ENCODE measurements around the gene CDKN2B-AS1.

DNA sequence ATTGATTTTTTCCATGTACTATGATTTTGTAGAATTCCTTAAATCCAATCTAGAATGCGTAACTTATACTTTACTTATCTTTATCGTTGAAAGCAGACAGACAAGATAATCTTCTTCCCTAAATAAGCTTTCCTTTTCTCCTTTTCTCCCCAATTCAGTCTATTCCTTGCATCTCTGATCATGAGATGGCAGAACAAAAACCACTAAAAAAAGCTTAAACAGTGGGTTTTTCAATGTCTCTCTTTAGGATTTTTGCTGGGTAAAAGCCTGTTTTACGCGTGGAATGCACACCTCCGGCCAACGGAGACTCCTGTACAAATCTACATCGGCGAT is 13.8 kb downstream of the CDKN2B-AS1 start:
- TF ChIP-seq CTCF (IDR thresholded peaks at IDR 0.05) (no peak), REST (IDR thresholded peaks at IDR 0.05) (no peak), NR3C1 (IDR thresholded peaks at IDR 0.05) (no peak), PHF8 (IDR thresholded peaks at IDR 0.05; ENCODE audit: borderline replicate concordance, low read depth) (no peak), CEBPB (IDR thresholded peaks at IDR 0.05) (no peak), E2F6 (IDR thresholded peaks at IDR 0.05; ENCODE audit: borderline replicate concordance, low read depth) (no peak), POLR2A (IDR thresholded peaks at IDR 0.05; ENCODE audit: low read length) (no peak), HDAC2 (IDR thresholded peaks at IDR 0.05) (no peak), SMC3 (IDR thresholded peaks at IDR 0.05) (no peak), MAFK (IDR thresholded peaks at IDR 0.05; ENCODE audit: partially characterized antibody) (no peak), TP53 (CRISPR knock-in tag; IDR thresholded peaks at IDR 0.05) (no peak), CHD2 (IDR thresholded peaks at IDR 0.05; ENCODE audit: low read length, partially characterized antibody) (no peak), PBX3 (IDR thresholded peaks at IDR 0.05) (no peak)
